Stimulated activated CD8-positive, alpha-beta memory T cell treated with anti-CD3 and anti-CD28 coated beads, Interleukin-4, amount 100 ng/mL, for 4 hours (primary cell): ENCODE measurements around the gene RAET1L.
"Not testable (repeated sequence)": the region's sequence is repeated elsewhere in the genome, so short reads cannot be mapped to it uniquely, and the experiment has no call there.

Source experiments
- DNase-seq, 2 donors: peaks; one replicate each; pipeline ENCODE4 v3.0.0-alpha.2; 2020; ENCODE audit warnings: low read depth in 2 of 2, low spot score in 1 of 2

Gene RAET1L

GRCh38 chr6:149995971-149996370 is 29.4 kb downstream of the RAET1L start:
- DNase-seq, result no peak

GRCh38 chr6:149995235-149995750 is 30.0 kb downstream of the RAET1L start:
- DNase-seq, result no peak

- DNase-seq, result no peak
Observed at GRCh38 chr6:149991838-149992237, 33.5 kb downstream of the RAET1L start.

- DNase-seq, result not testable (repeated sequence)
Observed at GRCh38 chr6:149991472-149991795, 33.9 kb downstream of the RAET1L start.

GRCh38 chr6:149990661-149991471 is 34.5 kb downstream of the RAET1L start:
- no peak for DNase-seq

- DNase-seq, result no peak
Observed at GRCh38 chr6:149990212-149990660, 35.1 kb downstream of the RAET1L start.

- DNase-seq, result no peak
Observed at GRCh38 chr6:149988550-149989346, 36.6 kb downstream of the RAET1L start.

GRCh38 chr6:149987602-149988107 is 37.7 kb downstream of the RAET1L start:
- no peak for DNase-seq

- DNase-seq, result no peak
Observed at GRCh38 chr6:149985481-149985937, 39.8 kb downstream of the RAET1L start.

- no peak for DNase-seq
Observed at GRCh38 chr6:149984773-149985172, 40.6 kb downstream of the RAET1L start.

- no peak for DNase-seq
Observed at GRCh38 chr6:149983145-149983544, 42.2 kb downstream of the RAET1L start.

- no peak for DNase-seq
Observed at GRCh38 chr6:149979293-149979692, 46.0 kb downstream of the RAET1L start.

- no peak for DNase-seq
Observed at GRCh38 chr6:149978610-149979009, 46.7 kb downstream of the RAET1L start.

- no peak for DNase-seq
Observed at GRCh38 chr6:149977221-149977620, 48.1 kb downstream of the RAET1L start.

- DNase-seq, result no peak
Observed at GRCh38 chr6:149975400-149975799, 49.9 kb downstream of the RAET1L start.

- no peak for DNase-seq
Observed at GRCh38 chr6:149974825-149975224, 50.5 kb downstream of the RAET1L start.

- DNase-seq, result not testable (repeated sequence)
Observed at GRCh38 chr6:149974394-149974793, 50.9 kb downstream of the RAET1L start.

GRCh38 chr6:149969635-149970034 is 55.7 kb downstream of the RAET1L start:
- no peak for DNase-seq

- DNase-seq, result not testable (repeated sequence)
Observed at GRCh38 chr6:149968909-149969308, 56.4 kb downstream of the RAET1L start.
